ENCODE data around the gene MGMT.

GRCh38 chr10:129438024-129438423 is 29.0 kb upstream of the MGMT start:
- TF ChIP-seq CTCF (IDR thresholded peaks at IDR 0.05; ENCODE audit: extremely low read depth in 1 of 2, insufficient read depth in 1 of 2, low read depth in 1 of 2, low read length in 2 of 2) (no peak), EZH2 (IDR thresholded peaks at IDR 0.05; ENCODE audit: borderline replicate concordance, low read depth, low read length, severe bottlenecking) (no peak), POLR2AphosphoS5 (IDR thresholded peaks at IDR 0.05; ENCODE audit: insufficient read depth, low read depth, low read length) (no peak), JUN (IDR thresholded peaks at IDR 0.05; ENCODE audit: borderline replicate concordance, insufficient read depth, insufficient read length, low read depth) (no peak), POLR2A (IDR thresholded peaks at IDR 0.05; ENCODE audit: low read depth, low read length) (no peak), MAX (IDR thresholded peaks at IDR 0.05; ENCODE audit: insufficient read depth, insufficient read length) (no peak), FOS (IDR thresholded peaks at IDR 0.05; ENCODE audit: borderline replicate concordance, insufficient read depth, low read length) (no peak)
